Activated naive CD8-positive, alpha-beta T cell treated with anti-CD3 and anti-CD28 coated beads, Interleukin-2, amount 10 ng/mL, durations not matched to agents 7 days and 5 days (primary cell): ENCODE data around the gene CD109. TPM values are rescaled to one million over a fixed set of nuclear protein-coding genes. Genes with fewer than 3 reads are reported as not detected.
A peak's percentile ranks its signal among the peaks of the same experiment; 100 is the strongest.

Experiments used
- ATAC-seq: fragments of 150-1000 bp; cut with Tn5 transposase; one replicate; pipeline ENCODE4 v1.10.0; 2021; ENCODE audit warnings: low read depth, moderate library complexity
- POLR2A ChIA-PET: fragments of 350-600 bp; sonication (Branson Sonifier 250); formaldehyde crosslinking; loops from one replicate; lab custom pipeline; 2021; ENCODE audit warnings: antibody characterized with exemption; lab: Charles Lee
- DNase-seq: peaks from one replicate; pipeline ENCODE4 v3.0.0; 2021
- H3K27ac Mint-ChIP-seq: one replicate; pipeline ENCODE4 v1.8.0; 2022; ENCODE audit warnings: mild to moderate bottlenecking, mixed read lengths
- H3K27me3 Mint-ChIP-seq: one replicate; pipeline ENCODE4 v1.8.0; 2022; ENCODE audit warnings: mild to moderate bottlenecking, moderate library complexity, mixed read lengths
- H3K36me3 Mint-ChIP-seq: one replicate; pipeline ENCODE4 v1.8.0; 2021; ENCODE audit warnings: mild to moderate bottlenecking, mixed read lengths
- H3K4me1 Mint-ChIP-seq: one replicate; pipeline ENCODE4 v1.8.0; 2021; ENCODE audit warnings: mixed read lengths
- H3K4me3 Mint-ChIP-seq: one replicate; pipeline ENCODE4 v1.8.0; 2022; ENCODE audit warnings: mild to moderate bottlenecking, moderate library complexity, mixed read lengths
- H3K9me3 Mint-ChIP-seq: one replicate; pipeline ENCODE4 v1.8.0; 2021; ENCODE audit warnings: mixed read lengths
- total RNA-seq, 2 experiments: library from RNA; stranded (reverse); gene quantifications; one replicate each; pipeline ENCODE4 v1.2.3, GENCODE V29; 2021

CD109 gene
- total RNA-seq: 1 to 10 TPM; 1.6 to 1.8 TPM

DNA sequence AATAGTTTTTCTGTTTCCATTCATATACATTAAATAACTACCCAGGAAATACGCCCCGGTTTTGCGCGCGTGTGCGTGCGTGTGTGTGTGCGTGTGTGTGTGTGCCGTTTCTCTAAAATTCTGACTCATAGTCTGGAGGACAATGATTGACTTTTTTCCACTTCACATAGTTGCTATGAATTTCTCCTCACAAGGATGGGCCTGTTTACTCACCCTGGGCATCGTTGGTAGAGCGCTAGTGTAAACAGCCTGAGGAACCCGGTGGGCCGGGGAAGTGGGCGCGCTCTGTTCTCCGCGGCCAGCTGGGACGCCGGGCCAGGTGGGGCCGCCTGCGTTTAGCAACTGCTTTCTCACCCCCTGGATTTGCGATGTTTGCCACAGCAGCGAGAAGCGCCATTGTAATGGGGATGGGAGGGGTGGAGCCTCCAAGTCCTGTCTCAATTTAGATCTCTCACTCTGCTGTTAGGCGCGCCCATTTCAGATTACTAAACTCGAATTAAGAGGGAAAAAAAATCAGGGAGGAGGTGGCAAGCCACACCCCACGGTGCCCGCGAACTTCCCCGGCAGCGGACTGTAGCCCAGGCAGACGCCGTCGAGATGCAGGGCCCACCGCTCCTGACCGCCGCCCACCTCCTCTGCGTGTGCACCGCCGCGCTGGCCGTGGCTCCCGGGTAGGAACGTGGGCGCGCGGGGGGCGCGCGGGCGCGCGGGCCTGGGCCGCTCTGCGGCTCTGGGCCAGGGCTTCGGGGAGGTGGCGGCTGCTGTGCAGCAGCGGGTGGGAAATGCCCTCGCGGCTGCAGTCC is at the start of gene CD109:
CD109 (plus strand) TSS at position 585 of the 803 bp plus-strand sequence; CDS start at position 598, 13 bp downstream.
- ATAC-seq (peak; percentile 74), DNase-seq (peak; percentile 63)
- no peaks in the 10 kb centered on the region for H3K9me3 Mint-ChIP-seq
- H3K36me3 Mint-ChIP-seq: no peaks in the 10 kb centered on the region
- peak within 1 kb of the TSS; percentile 87 for H3K4me3 Mint-ChIP-seq
- POLR2A ChIA-PET: no interaction called here
- H3K27ac Mint-ChIP-seq: peak within 1 kb of the TSS; percentile 75
- H3K27me3 Mint-ChIP-seq: peaks cover 15% of the 10 kb centered on the region
- peaks cover 25% of the 10 kb centered on the region for H3K4me1 Mint-ChIP-seq

DNA sequence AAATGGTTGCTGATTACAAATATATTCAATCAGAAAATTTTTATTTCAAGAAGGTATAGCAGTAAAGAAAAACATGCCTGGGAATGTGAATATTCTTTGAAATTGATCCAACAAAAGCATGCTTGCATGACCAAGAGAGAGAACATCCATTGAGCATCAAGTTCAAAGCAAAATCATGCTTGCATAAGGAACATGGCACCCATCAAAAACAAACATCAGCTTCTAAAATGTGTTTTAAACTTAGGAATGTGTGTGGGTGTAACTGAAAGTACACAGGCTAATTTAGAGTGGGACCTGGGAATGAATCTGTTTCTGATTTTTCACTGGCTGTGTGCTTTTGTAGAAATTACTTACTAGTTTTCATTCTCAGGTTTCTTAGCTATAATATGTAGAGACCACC is 47.8 kb upstream of the CD109 start:
- ATAC-seq: no peak
- DNase-seq: no peak
- Mint-ChIP-seq H3K4me1 (peaks cover 21% of the 10 kb centered on the region), H3K27me3 (no peaks in the 10 kb centered on the region), H3K36me3 (peaks cover 7% of the 10 kb centered on the region), H3K4me3 (no peak overlapping the region), H3K27ac (no peak overlapping the region), H3K9me3 (no peaks in the 10 kb centered on the region)
- POLR2A ChIA-PET: interaction anchor here (1.1 kb wide), 1 partner anchor 128 kb away, joined by 3 read pairs; no protein-coding TSS in a partner anchor

DNA sequence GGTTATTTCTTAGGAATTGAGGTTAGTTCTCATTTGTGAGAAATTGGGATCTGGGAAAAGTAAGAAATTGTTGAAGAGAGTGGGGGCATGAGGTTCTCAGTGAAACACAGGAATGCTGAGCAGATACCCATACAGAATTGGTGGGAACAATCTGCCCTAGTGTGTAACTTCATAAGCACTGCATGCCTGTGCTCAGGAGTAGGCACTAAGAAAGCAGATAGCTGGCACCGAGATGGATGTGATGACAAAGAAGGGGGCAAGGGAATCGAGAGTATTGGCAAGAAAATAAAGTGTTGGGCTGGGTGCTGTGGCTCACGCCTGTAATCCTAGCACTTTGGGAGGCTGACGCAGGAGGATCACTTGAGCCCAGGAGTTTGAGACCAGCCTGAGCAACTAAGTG is 46.2 kb upstream of the CD109 start:
- no peak overlapping the region for H3K4me3 Mint-ChIP-seq
- POLR2A ChIA-PET: no interaction called here
- ATAC-seq (no peak), DNase-seq (no peak)
- H3K9me3 Mint-ChIP-seq: no peaks in the 10 kb centered on the region
- peaks cover 7% of the 10 kb centered on the region for H3K36me3 Mint-ChIP-seq
- H3K27me3 Mint-ChIP-seq: no peaks in the 10 kb centered on the region
- peaks cover 21% of the 10 kb centered on the region for H3K4me1 Mint-ChIP-seq
- H3K27ac Mint-ChIP-seq: no peak overlapping the region

DNA sequence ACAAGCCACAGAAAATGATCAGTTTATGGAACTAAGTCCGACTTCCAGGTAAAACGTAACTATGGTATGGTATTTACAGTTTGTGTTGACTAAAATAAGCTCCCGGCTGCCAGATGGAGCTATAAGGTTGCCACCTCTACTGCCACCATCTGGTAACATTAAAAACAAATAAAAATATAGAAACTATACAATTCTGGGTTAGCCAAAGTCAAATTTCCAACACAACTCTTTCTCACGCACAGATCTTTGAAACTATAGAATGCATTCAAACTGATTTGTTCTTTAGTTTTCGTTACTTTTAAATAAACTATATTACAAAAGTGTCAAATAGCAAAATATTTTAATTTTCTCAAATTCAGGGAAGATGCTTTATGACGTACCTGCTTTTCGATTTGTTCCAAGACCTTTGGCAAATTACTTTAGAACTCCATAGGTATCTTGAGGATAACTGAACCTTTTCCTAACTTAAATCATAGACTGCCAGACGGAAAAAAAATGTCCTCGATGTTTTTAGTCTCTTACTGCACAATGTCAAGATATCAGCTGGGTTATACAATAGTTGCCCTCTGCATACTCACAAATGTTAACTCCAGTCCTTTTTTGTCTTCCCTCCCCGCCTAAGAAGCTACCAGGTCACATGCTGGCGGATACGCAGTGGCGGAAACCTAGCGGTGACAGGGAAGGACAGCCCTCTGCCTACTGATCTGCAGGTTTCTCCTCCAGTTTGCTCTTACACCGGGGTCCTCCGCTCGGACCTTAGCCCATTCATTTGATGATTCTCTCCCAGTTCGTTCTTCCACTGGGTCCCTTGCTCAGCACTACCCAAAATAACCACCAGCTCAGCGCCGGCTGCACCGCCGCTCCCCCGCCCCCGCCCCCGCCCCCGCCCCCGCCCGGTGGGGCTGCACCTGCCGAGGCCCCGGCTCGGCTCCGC is 43.1 kb upstream of the CD109 start:
- Mint-ChIP-seq H3K36me3 (peaks cover 4% of the 10 kb centered on the region), H3K9me3 (no peaks in the 10 kb centered on the region), H3K27ac (peak overlapping the region; percentile 97), H3K4me3 (peak overlapping the region; percentile 97), H3K4me1 (peaks cover 22% of the 10 kb centered on the region), H3K27me3 (no peaks in the 10 kb centered on the region)
- DNase-seq (peak; percentile 73), ATAC-seq (peak; percentile 59)
- POLR2A ChIA-PET: interaction anchor here (0.6 to 3.6 kb wide), 10 partner anchors 68 to 390 kb away, joined by 3 to 72 read pairs (median 4); partner anchors contain the start of genes EEF1A1 and KHDC1

DNA sequence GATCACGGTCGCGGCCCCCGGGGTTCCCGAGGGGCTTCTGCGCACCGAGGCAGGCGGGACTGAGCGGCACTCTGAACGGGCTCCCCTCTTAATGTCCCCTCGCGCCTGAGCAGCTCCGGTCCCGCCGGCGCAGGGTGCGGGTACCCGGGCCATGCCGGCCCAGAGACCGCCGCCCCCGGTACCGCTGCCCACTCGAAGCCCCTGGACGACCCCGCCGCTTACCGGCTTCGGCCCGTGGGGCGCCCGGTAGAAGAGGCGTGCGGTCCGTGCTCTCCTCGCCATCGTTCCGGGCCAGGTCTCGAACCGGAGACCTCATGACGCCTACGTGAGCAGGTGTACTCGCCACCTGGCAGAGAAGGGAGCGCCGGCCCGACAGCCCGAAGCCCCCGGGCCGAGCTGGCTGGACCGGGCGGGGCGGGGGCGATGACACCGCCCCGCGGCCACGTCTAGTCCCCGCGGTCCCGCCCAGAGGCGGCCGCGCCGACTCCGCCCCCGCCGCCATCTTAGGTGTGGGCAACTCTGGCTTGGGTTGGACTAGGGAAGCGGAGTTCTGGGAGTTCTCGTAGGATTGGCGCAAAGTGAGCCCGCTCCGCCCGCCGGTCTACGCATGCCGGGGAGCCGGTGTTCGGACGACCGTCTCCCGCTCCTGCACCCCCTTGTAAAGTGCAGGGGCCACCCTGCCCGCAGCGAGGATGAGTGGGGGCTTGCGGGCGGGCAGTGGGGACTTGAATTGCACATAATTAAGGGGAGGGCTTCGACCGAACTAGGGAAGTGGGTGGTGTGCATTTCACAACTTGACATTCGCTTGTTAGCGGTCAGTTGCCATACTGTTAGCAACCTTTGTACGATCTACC is 42.2 kb upstream of the CD109 start, which contains the start of gene SLC17A5:
SLC17A5 (minus strand) TSS at position 422 of the 854 bp plus-strand sequence; CDS start at position 316, 106 bp downstream.
- Mint-ChIP-seq H3K9me3 (no peaks in the 10 kb centered on the region), H3K4me1 (peaks cover 21% of the 10 kb centered on the region), H3K36me3 (peaks cover 4% of the 10 kb centered on the region), H3K27ac (peak within 1 kb of the TSS; percentile 97), H3K4me3 (peak within 1 kb of the TSS; percentile 97), H3K27me3 (no peaks in the 10 kb centered on the region)
- POLR2A ChIA-PET: interaction anchor here (0.6 to 3.6 kb wide), 11 partner anchors 40 to 391 kb away, joined by 3 to 72 read pairs (median 4); partner anchors contain the start of genes EEF1A1 and KHDC1
- ATAC-seq (peak; percentile 88), DNase-seq (peak; percentile 90)

DNA sequence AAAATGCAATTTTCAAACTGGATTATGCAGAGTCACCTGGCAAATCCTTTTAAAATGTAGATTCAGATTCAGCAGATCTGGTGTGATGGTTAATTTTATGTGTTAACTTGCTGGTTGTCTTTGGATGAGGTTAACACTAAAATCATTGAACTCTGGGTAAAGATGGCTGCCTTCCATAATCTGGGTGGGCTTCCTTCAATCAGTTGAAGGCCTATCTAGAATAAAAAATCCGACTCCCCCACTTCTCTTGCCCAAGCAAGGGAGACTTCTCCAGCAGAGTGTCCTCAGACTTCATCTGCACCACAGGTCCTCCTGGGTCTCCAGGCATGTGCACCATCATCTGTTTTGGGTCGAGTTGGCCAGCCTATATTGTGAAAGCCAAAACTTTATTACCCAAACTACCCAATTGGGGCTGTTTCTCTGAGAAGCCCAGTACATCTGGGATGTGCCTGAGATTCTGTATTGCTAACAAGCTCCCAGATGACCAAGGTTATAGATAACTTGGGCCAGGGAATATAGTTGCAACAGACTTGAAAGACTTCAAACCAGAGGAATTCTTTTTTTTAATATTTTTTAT is 40.6 kb upstream of the CD109 start:
- DNase-seq (no peak), ATAC-seq (no peak)
- Mint-ChIP-seq H3K9me3 (no peaks in the 10 kb centered on the region), H3K27ac (peak overlapping the region; percentile 49), H3K36me3 (no peaks in the 10 kb centered on the region), H3K4me1 (peaks cover 21% of the 10 kb centered on the region), H3K27me3 (no peaks in the 10 kb centered on the region), H3K4me3 (peak overlapping the region; percentile 96)
- POLR2A ChIA-PET: interaction anchor here (2.2 to 3.6 kb wide), 3 partner anchors 134 to 184 kb away, joined by 5 to 72 read pairs (median 14); partner anchors contain the start of gene EEF1A1

DNA sequence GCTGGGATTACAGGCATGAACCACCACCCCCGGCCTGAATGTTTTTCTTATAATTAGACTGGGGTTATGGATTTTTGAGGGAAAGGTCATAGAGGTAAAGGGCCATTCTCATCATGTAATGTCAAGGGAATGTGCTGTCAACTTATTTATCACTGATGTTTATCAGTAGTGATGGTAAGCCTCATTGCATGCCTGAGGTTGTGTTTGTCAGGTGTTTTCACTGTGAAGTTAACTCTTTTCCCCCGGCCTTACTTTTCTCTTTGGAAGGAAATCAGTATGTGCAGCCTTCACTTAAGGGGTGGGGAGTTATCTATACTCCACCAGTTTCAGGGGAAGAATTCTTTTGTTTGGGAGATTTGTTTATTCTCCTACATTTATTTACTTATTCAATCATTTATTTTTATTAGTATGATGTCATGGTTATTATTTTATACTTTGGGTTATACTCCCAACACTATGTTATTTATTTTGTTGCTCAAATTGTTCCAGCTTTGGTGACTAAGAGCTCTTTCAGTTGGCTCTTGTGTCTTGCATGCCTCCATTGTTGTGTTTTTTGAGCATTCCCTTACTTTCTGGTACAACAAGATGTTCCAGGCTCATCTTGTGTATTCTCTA is 39.4 kb upstream of the CD109 start:
- DNase-seq (no peak), ATAC-seq (no peak)
- Mint-ChIP-seq H3K9me3 (no peaks in the 10 kb centered on the region), H3K27ac (no peak overlapping the region), H3K4me3 (no peak overlapping the region), H3K4me1 (peaks cover 19% of the 10 kb centered on the region), H3K27me3 (no peaks in the 10 kb centered on the region), H3K36me3 (no peaks in the 10 kb centered on the region)
- POLR2A ChIA-PET: no interaction called here

DNA sequence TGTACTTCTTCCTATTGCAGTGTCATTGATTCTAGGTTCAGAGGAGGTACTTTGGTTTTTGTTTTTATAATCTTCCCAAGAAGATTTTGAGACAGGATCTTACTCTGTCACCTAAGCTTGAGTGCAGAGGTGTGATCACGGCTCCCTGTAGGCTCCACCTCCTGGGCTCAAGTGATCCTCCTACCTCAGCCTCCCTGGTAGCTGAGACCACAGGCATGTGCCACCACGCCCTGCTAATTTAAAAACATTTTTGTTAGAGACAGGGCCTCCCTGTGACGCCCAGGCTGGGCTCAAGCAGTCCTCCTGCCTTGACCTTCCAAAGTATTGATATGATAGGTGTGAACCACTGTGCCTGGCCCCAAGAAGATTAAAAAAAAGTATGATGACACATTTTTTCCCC is 38.8 kb upstream of the CD109 start:
- Mint-ChIP-seq H3K27ac (no peak overlapping the region), H3K4me3 (no peak overlapping the region), H3K9me3 (no peaks in the 10 kb centered on the region), H3K4me1 (peaks cover 16% of the 10 kb centered on the region), H3K36me3 (no peaks in the 10 kb centered on the region), H3K27me3 (no peaks in the 10 kb centered on the region)
- ATAC-seq (no peak), DNase-seq (no peak)
- POLR2A ChIA-PET: no interaction called here

DNA sequence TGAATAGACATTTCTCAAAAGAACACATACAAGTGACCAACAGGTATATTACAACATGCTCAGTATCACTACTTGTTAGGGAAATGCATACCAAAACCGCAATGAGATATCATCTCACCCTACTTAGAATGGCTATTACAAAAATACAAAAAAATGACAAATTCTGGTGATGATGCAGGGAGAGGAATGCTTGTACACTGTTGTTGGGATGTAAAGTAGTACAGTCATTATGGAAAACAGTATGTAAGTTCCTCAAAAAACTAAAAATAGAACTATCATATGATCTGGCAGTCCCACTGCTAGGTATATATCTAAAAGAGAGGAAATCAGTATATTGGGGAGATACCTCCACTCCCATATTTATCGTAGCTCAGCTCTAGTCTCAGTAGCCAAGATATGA is 31.3 kb upstream of the CD109 start:
- no peak for ATAC-seq
- peaks cover 25% of the 10 kb centered on the region for H3K27me3 Mint-ChIP-seq
- no peak for DNase-seq
- H3K9me3 Mint-ChIP-seq: no peaks in the 10 kb centered on the region
- peaks cover 3% of the 10 kb centered on the region for H3K4me1 Mint-ChIP-seq
- no peak overlapping the region for H3K27ac Mint-ChIP-seq
- no peaks in the 10 kb centered on the region for H3K36me3 Mint-ChIP-seq
- POLR2A ChIA-PET: no interaction called here
- H3K4me3 Mint-ChIP-seq: no peak overlapping the region

DNA sequence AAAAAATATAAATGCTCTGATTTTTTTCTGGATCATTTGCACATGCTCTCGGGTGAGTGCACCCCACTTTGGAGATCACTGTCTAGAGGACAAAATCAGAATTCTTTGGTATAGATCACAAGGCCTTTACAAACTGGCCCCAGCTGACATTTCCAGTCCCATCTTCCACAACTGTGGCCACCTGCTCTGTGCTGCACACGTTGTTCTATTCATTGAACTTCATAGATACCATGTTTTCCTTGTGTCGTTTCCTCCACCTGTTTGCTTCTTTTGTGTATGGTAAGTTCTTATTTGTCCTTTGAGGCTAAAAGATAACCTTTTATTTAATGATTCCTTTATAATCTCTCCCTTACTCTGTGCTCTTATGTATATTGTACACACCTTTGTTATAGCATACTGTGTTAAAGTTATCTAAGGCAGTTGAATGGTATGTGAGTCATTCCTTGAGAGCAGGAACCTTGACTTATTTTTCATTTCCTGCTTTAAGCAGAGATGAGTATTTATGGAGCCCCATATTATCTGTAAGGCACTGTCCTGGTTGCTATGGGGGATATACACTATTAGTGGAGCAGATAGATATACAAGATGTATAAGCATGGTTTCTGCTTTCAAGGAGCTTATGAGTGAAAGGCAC is 30.2 kb upstream of the CD109 start:
- Mint-ChIP-seq H3K36me3 (no peaks in the 10 kb centered on the region), H3K4me3 (no peak overlapping the region), H3K4me1 (peaks cover 3% of the 10 kb centered on the region), H3K9me3 (no peaks in the 10 kb centered on the region), H3K27ac (no peak overlapping the region), H3K27me3 (peaks cover 35% of the 10 kb centered on the region)
- ATAC-seq (no peak), DNase-seq (no peak)
- POLR2A ChIA-PET: no interaction called here

DNA sequence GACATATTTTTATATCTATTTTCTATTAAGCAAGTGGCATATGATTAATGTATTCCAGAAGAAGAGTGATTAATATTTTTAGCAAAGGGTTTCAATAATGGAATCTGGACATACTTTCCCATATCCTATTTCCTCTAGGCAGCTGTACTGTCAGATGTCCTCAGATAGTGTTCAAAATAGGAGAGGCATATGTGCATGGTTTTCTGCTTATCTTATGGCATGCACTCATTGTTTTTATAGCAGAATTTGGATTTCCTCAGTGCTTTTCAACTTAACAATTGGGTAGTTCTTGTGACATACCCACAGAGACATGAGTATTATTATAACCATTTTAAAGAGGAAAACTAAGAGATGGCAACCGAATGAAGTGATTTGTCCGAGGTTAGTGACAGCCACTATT is 29.6 kb upstream of the CD109 start:
- ATAC-seq (no peak), DNase-seq (no peak)
- Mint-ChIP-seq H3K27ac (no peak overlapping the region), H3K9me3 (no peaks in the 10 kb centered on the region), H3K27me3 (peaks cover 40% of the 10 kb centered on the region), H3K4me1 (peaks cover 3% of the 10 kb centered on the region), H3K4me3 (no peak overlapping the region), H3K36me3 (no peaks in the 10 kb centered on the region)
- POLR2A ChIA-PET: no interaction called here
